DOHH2 (cell line): Measurements from ENCODE around the gene PCSK9.

ENCODE experiments used
- H3F3A ChIP-seq: fragments of 200-600 bp; sonication (generic), shearing (Covaris generic); 2 replicates; pipeline ENCODE4 v1.6.0; 2016; ENCODE audit warnings: antibody characterized with exemption, mild to moderate bottlenecking; ENCODE audit not compliant: control insufficient read depth, insufficient read depth
- H3K27ac ChIP-seq: fragments of 200-600 bp; sonication (generic); 2 replicates; pipeline ENCODE4 v1.5.1; 2014; ENCODE audit warnings: low read depth, mild to moderate bottlenecking, low read length, moderate library complexity
- H3K27me3 ChIP-seq: fragments of 200-600 bp; sonication (generic); 2 replicates; pipeline ENCODE4 v1.6.1; 2014; ENCODE audit warnings: mild to moderate bottlenecking, low read length, mixed read lengths; ENCODE audit not compliant: control insufficient read depth
- H3K36me3 ChIP-seq: fragments of 200-600 bp; sonication (generic); 2 replicates; pipeline ENCODE4 v1.6.1; 2014; ENCODE audit warnings: mild to moderate bottlenecking, low read length, moderate library complexity, mixed read lengths; ENCODE audit not compliant: control insufficient read depth
- H3K4me1 ChIP-seq: fragments of 200-600 bp; sonication (generic); 2 replicates; pipeline ENCODE4 v1.6.1; 2014; ENCODE audit warnings: mild to moderate bottlenecking, low read length, mixed read lengths; ENCODE audit not compliant: control insufficient read depth
- H3K4me2 ChIP-seq: fragments of 200-600 bp; sonication (generic); 2 replicates; pipeline ENCODE4 v1.6.0; 2014; ENCODE audit warnings: mild to moderate bottlenecking, low read length, moderate library complexity
- H3K4me3 ChIP-seq: fragments of 200-600 bp; sonication (generic); 2 replicates; pipeline ENCODE4 v1.5.1; 2014; ENCODE audit warnings: mild to moderate bottlenecking, low read length, mixed read lengths
- H3K79me2 ChIP-seq: fragments of 200-600 bp; sonication (generic); 2 replicates; pipeline ENCODE4 v1.6.1; 2014; ENCODE audit warnings: mild to moderate bottlenecking, low read length, mixed read lengths; ENCODE audit not compliant: control insufficient read depth
- H3K9me2 ChIP-seq: fragments of 200-600 bp; sonication (generic); replicated peaks from 2 replicates; pipeline ENCODE4 v1.6.1; 2014; ENCODE audit warnings: mild to moderate bottlenecking, low read length, mixed read lengths; ENCODE audit not compliant: control insufficient read depth
- H3K9me3 ChIP-seq: fragments of 200-600 bp; sonication (generic); 2 replicates; pipeline ENCODE4 v1.6.1; 2014; ENCODE audit warnings: antibody characterized with exemption, low read length, mixed read lengths; ENCODE audit not compliant: control insufficient read depth, insufficient read depth
- H4K20me1 ChIP-seq: fragments of 200-600 bp; sonication (generic); 2 replicates; pipeline ENCODE4 v1.6.0; 2014; ENCODE audit warnings: low read depth, mild to moderate bottlenecking, antibody characterized with exemption, low read length, moderate library complexity; ENCODE audit not compliant: control insufficient read depth, insufficient read depth
- CTCF ChIP-seq: fragments of 200-600 bp; sonication (generic); IDR thresholded peaks from one replicate; pipeline ENCODE4 v1.5.1; 2014; ENCODE audit warnings: antibody characterized with exemption, mild to moderate bottlenecking, low read depth, low read length; ENCODE audit not compliant: poor library complexity, severe bottlenecking
- EZH2phosphoT487 ChIP-seq: fragments of 200-600 bp; sonication (generic); IDR thresholded peaks from 2 replicates; pipeline ENCODE4 v1.6.1; 2017; ENCODE audit warnings: borderline replicate concordance, mild to moderate bottlenecking, antibody characterized with exemption, low read length, moderate library complexity, mixed read lengths

PCSK9 gene

GRCh38 chr1:54998677-54999076 is 40.7 kb upstream of the PCSK9 start, which contains the start of gene BSND:
BSND (plus strand) TSS chr1:54998933; CDS start chr1:54999187, 254 bp downstream.
- H3K27me3 ChIP-seq = peaks cover 13% of the 10 kb centered on the region

GRCh38 chr1:55000110-55001085 is 39.0 kb upstream of the PCSK9 start:
- TF ChIP-seq CTCF = no peak
- TF ChIP-seq EZH2phosphoT487 = no peak
- Histone ChIP-seq H3K4me1 (no peaks in the 10 kb centered on the region), H3K4me3 (no peak overlapping the region), H4K20me1 (no peaks in the 10 kb centered on the region), H3K36me3 (no peaks in the 10 kb centered on the region), H3K79me2 (no peaks in the 10 kb centered on the region), H3K27me3 (peaks cover 11% of the 10 kb centered on the region), H3F3A (no peaks in the 10 kb centered on the region), H3K9me3 (no peaks in the 10 kb centered on the region), H3K27ac (no peak overlapping the region), H3K9me2 (no peaks in the 10 kb centered on the region), H3K4me2 (no peak overlapping the region)

More at GRCh38 chr1:54998677-54999076, 40.7 kb upstream of the PCSK9 start, which contains the start of gene BSND:
- no peaks in the 10 kb centered on the region for H4K20me1 ChIP-seq
- H3K36me3 ChIP-seq = no peaks in the 10 kb centered on the region
- H3K27ac ChIP-seq = no peak within 1 kb of the TSS
- no peaks in the 10 kb centered on the region for H3K4me1 ChIP-seq
- TF ChIP-seq CTCF (no peak), EZH2phosphoT487 (no peak)
- H3K9me2 ChIP-seq = no peaks in the 10 kb centered on the region
- H3K9me3 ChIP-seq = no peaks in the 10 kb centered on the region
- H3F3A ChIP-seq = no peaks in the 10 kb centered on the region
- no peak within 1 kb of the TSS for H3K4me3 ChIP-seq
- no peaks in the 10 kb centered on the region for H3K79me2 ChIP-seq
- H3K4me2 ChIP-seq = no peak within 1 kb of the TSS

GRCh38 chr1:55001311-55001710 is 38.0 kb upstream of the PCSK9 start:
- Histone ChIP-seq H3K27me3 (peaks cover 10% of the 10 kb centered on the region), H3K4me1 (no peaks in the 10 kb centered on the region), H3K9me2 (no peaks in the 10 kb centered on the region), H3K79me2 (no peaks in the 10 kb centered on the region), H3K4me3 (no peak overlapping the region), H3K4me2 (no peak overlapping the region), H4K20me1 (no peaks in the 10 kb centered on the region), H3K9me3 (no peaks in the 10 kb centered on the region), H3K27ac (no peak overlapping the region), H3F3A (no peaks in the 10 kb centered on the region), H3K36me3 (no peaks in the 10 kb centered on the region)
- no peak for TF ChIP-seq CTCF
- no peak for TF ChIP-seq EZH2phosphoT487
